Liver (tissue), 9 donors: Measurements from ENCODE around the gene PARP16. TPM values are rescaled to one million over a fixed set of nuclear protein-coding genes. Genes with fewer than 3 reads are reported as not detected.

ENCODE experiments used
- DNase-seq: peaks from one replicate; pipeline ENCODE4 v3.0.0-alpha.2; 2017; ENCODE audit warnings: low spot score
- H3K27ac ChIP-seq, 2 donors: one replicate each; pipeline ENCODE4 v1.7.0; 2013; ENCODE audit warnings: inconsistent platforms in 2 of 2, low read length in 2 of 2, control low read depth in 1 of 2, low read depth in 1 of 2, mild to moderate bottlenecking in 1 of 2
- H3K27me3 ChIP-seq, 4 donors: one replicate each; pipeline versions ENCODE4 v1.6.1 to v1.7.0; 2013; ENCODE audit warnings: low read length in 3 of 4, inconsistent platforms in 1 of 4, mild to moderate bottlenecking in 1 of 4, moderate library complexity in 1 of 4; ENCODE audit not compliant: control insufficient read depth in 4 of 4, insufficient read depth in 4 of 4
- H3K36me3 ChIP-seq, 4 donors: one replicate each; pipeline versions ENCODE4 v1.6.1 to v1.7.0; 2013; ENCODE audit warnings: low read length in 3 of 4, mild to moderate bottlenecking in 3 of 4, low read depth in 1 of 4, moderate library complexity in 1 of 4; ENCODE audit not compliant: control insufficient read depth in 4 of 4, insufficient read depth in 3 of 4
- H3K4me1 ChIP-seq, 4 donors: one replicate each; pipeline versions ENCODE4 v1.6.1 to v1.7.0; 2013; ENCODE audit warnings: low read length in 3 of 4, mild to moderate bottlenecking in 3 of 4, moderate library complexity in 1 of 4; ENCODE audit not compliant: control insufficient read depth in 4 of 4, insufficient read depth in 4 of 4
- H3K4me3 ChIP-seq, 3 donors: one replicate each; pipeline versions ENCODE4 v1.6.1 to v1.7.0; 2013; ENCODE audit warnings: low read length in 3 of 3, control low read depth in 1 of 3, low read depth in 1 of 3, mild to moderate bottlenecking in 1 of 3
- H3K9ac ChIP-seq, 2 donors: one replicate each; pipeline ENCODE4 v1.7.0; 2013; ENCODE audit warnings: low read length in 2 of 2, mild to moderate bottlenecking in 2 of 2, moderate library complexity in 2 of 2, control low read depth in 1 of 2, low read depth in 1 of 2
- H3K9me3 ChIP-seq, 4 donors: one replicate each; pipeline versions ENCODE4 v1.6.1 to v1.7.0; 2013; ENCODE audit warnings: low read length in 3 of 4; ENCODE audit not compliant: control insufficient read depth in 4 of 4
- FOXA1 ChIP-seq: IDR thresholded peaks from 2 replicates; pipeline ENCODE4 v1.6.1; 2016; ENCODE audit warnings: antibody characterized with exemption
- GABPA ChIP-seq, 2 donors: IDR thresholded peaks in 1 of 2; conservative IDR thresholded peaks in 1 of 2; 2 replicates each; pipeline ENCODE4 v1.6.1; 2016; ENCODE audit warnings: antibody characterized with exemption in 2 of 2, mild to moderate bottlenecking in 1 of 2, moderate library complexity in 1 of 2
- HNF4G ChIP-seq: IDR thresholded peaks from 2 replicates; pipeline ENCODE4 v1.6.1; 2016; ENCODE audit warnings: antibody characterized with exemption
- JUND ChIP-seq, 2 donors: IDR thresholded peaks; 2 replicates each; pipeline ENCODE4 v1.6.1; 2016; ENCODE audit warnings: antibody characterized with exemption in 2 of 2
- NR2F2 ChIP-seq: IDR thresholded peaks from 2 replicates; pipeline ENCODE4 v1.6.1; 2016; ENCODE audit warnings: antibody characterized with exemption
- RAD21 ChIP-seq, 2 donors: IDR thresholded peaks; 2 replicates each; pipeline ENCODE4 v1.6.1; 2016; ENCODE audit warnings: antibody characterized with exemption in 2 of 2, mild to moderate bottlenecking in 2 of 2
- RXRA ChIP-seq, 2 donors: IDR thresholded peaks; 2 replicates each; pipeline ENCODE4 v1.6.1; 2017 to 2018; ENCODE audit warnings: antibody characterized with exemption in 2 of 2, mild to moderate bottlenecking in 1 of 2
- TAF1 ChIP-seq: conservative IDR thresholded peaks from 2 replicates; pipeline ENCODE4 v1.6.1; 2016; ENCODE audit warnings: antibody characterized with exemption, mild to moderate bottlenecking
- WGBS: extraction: QIAGEN DNeasy Blood & Tissue Kit; methylation state at CpG from one replicate; pipeline ENCODE4 v1.1.7; 2013; 5-methylcytosine and 5-hydroxymethylcytosine counted together
- polyA plus RNA-seq, 2 donors: library from polyadenylated mRNA; stranded (reverse) in 1 of 2; unstranded in 1 of 2; fragments of 200-250 nt in 1 of 2; fragments of >200 nt in 1 of 2; fragmentation: Nextera tagmentation in 1 of 2; extraction: Ambion mirVana in 1 of 2; gene quantifications; one replicate each; pipeline versions ENCODE4 v1.2.1 to v1.2.3, GENCODE V29; 2013 to 2015
- total RNA-seq, 2 donors: library from RNA; depleted of rRNA; stranded (reverse); fragments of >200 nt; gene quantifications; one replicate each; pipeline ENCODE4 v1.2.3, GENCODE V29; 2014
- TF ChIP-seq, protein P1 (sequence below): IDR thresholded peaks from 2 replicates; pipeline ENCODE4 v1.6.1; 2016; ENCODE audit warnings: antibody characterized with exemption, mild to moderate bottlenecking
- TF ChIP-seq, protein P2 (sequence below): IDR thresholded peaks from 2 replicates; pipeline ENCODE4 v1.6.1; 2016; ENCODE audit warnings: antibody characterized with exemption
- TF ChIP-seq, protein P3 (sequence below): IDR thresholded peaks from 2 replicates; pipeline ENCODE4 v1.6.1; 2016; ENCODE audit warnings: antibody characterized with exemption
- TF ChIP-seq, protein P4 (sequence below): IDR thresholded peaks from 2 replicates; pipeline ENCODE4 v1.6.1; 2016; ENCODE audit warnings: antibody characterized with exemption
- donor health status: healthy.
- donor health status: healthy.
- donor health status: healthy.
- donor health status: healthy.
- donor health status: healthy.

The PARP16 gene
- total and polyA plus RNA-seq, 4 donors, result 4.0 to 6.9 (median 5.7) TPM

DNA sequence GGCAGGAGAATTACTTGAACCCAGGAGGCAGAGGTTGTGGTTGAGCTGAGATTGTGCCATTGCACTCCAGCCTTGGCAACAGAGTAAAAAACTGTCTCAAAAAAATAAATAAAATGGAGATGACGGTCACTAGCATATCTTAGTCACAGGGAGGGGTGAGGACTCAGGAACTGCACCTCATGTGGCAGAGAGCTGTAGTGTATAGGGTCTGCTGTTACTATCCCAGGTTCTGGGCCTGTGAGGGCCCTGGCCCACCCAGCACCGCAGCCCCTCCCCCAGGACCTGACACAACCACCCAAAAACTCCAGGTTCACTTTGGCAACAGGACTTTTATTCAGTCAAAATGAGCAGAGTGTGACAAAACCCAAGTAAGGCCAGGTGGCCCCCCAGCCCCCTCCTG is 40.1 kb upstream of the PARP16 start:
- 80% methylated on average over 2 of the region's 2 CpGs for WGBS
- H3K4me1 ChIP-seq, result no peaks in the 10 kb centered on the region
- H3K36me3 ChIP-seq, result no peaks in the 10 kb centered on the region
- H3K27ac ChIP-seq, result no peak overlapping the region
- DNase-seq, result no peak
- no peak for TF ChIP-seq FOXA1
- no peak for TF ChIP-seq JUND (IDR thresholded peaks at IDR 0.05)
- no peak for TF ChIP-seq TAF1
- no peak for TF ChIP-seq NR2F2
- no peak for TF ChIP-seq GABPA (IDR thresholded peaks at IDR 0.05 in 1 of 2, conservative IDR thresholded peaks at IDR 0.05 in 1 of 2)
- no peak overlapping the region for H3K4me3 ChIP-seq
- H3K9ac ChIP-seq, result no peak overlapping the region
- no peaks in the 10 kb centered on the region for H3K9me3 ChIP-seq
- no peaks in the 10 kb centered on the region for H3K27me3 ChIP-seq

DNA sequence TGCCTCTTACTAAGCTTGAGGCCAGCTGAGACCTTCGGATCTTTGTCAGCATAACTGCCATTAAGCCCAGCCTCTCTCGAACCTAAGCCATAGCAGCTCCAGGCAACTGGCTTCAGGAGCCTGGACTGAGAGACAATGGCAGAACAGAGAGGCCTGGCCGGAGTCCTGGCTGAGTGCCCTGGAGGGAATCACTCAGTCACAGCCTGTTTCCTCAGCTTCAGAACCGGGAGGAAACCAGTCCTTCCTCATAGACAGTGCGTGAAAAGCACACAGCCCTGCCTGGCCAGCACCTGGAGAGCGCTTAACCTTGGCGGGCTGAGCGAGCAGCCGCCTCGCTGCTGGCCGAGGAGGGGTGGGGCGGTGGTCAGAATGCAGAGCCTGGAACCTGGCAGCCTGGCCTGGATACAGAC is 39.4 kb upstream of the PARP16 start:
- Histone ChIP-seq H3K9ac (no peak overlapping the region), H3K4me1 (no peaks in the 10 kb centered on the region), H3K27ac (no peak overlapping the region), H3K9me3 (no peaks in the 10 kb centered on the region), H3K4me3 (no peak overlapping the region), H3K27me3 (no peaks in the 10 kb centered on the region), H3K36me3 (no peaks in the 10 kb centered on the region)
- no peak for DNase-seq
- 60% methylated on average over 12 of the region's 12 CpGs for WGBS
- no peak for TF ChIP-seq JUND (IDR thresholded peaks at IDR 0.05)
- TF ChIP-seq, protein P1, sequence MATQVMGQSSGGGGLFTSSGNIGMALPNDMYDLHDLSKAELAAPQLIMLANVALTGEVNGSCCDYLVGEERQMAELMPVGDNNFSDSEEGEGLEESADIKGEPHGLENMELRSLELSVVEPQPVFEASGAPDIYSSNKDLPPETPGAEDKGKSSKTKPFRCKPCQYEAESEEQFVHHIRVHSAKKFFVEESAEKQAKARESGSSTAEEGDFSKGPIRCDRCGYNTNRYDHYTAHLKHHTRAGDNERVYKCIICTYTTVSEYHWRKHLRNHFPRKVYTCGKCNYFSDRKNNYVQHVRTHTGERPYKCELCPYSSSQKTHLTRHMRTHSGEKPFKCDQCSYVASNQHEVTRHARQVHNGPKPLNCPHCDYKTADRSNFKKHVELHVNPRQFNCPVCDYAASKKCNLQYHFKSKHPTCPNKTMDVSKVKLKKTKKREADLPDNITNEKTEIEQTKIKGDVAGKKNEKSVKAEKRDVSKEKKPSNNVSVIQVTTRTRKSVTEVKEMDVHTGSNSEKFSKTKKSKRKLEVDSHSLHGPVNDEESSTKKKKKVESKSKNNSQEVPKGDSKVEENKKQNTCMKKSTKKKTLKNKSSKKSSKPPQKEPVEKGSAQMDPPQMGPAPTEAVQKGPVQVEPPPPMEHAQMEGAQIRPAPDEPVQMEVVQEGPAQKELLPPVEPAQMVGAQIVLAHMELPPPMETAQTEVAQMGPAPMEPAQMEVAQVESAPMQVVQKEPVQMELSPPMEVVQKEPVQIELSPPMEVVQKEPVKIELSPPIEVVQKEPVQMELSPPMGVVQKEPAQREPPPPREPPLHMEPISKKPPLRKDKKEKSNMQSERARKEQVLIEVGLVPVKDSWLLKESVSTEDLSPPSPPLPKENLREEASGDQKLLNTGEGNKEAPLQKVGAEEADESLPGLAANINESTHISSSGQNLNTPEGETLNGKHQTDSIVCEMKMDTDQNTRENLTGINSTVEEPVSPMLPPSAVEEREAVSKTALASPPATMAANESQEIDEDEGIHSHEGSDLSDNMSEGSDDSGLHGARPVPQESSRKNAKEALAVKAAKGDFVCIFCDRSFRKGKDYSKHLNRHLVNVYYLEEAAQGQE, result no peak
- no peak for TF ChIP-seq HNF4G
- TF ChIP-seq, protein P2, sequence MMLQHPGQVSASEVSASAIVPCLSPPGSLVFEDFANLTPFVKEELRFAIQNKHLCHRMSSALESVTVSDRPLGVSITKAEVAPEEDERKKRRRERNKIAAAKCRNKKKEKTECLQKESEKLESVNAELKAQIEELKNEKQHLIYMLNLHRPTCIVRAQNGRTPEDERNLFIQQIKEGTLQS, result no peak
- TF ChIP-seq RAD21 (IDR thresholded peaks at IDR 0.05), result no peak
- TF ChIP-seq GABPA (IDR thresholded peaks at IDR 0.05 in 1 of 2, conservative IDR thresholded peaks at IDR 0.05 in 1 of 2), result no peak
- TF ChIP-seq TAF1, result no peak
- TF ChIP-seq, protein P3, sequence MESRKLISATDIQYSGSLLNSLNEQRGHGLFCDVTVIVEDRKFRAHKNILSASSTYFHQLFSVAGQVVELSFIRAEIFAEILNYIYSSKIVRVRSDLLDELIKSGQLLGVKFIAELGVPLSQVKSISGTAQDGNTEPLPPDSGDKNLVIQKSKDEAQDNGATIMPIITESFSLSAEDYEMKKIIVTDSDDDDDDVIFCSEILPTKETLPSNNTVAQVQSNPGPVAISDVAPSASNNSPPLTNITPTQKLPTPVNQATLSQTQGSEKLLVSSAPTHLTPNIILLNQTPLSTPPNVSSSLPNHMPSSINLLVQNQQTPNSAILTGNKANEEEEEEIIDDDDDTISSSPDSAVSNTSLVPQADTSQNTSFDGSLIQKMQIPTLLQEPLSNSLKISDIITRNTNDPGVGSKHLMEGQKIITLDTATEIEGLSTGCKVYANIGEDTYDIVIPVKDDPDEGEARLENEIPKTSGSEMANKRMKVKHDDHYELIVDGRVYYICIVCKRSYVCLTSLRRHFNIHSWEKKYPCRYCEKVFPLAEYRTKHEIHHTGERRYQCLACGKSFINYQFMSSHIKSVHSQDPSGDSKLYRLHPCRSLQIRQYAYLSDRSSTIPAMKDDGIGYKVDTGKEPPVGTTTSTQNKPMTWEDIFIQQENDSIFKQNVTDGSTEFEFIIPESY, result no peak

DNA sequence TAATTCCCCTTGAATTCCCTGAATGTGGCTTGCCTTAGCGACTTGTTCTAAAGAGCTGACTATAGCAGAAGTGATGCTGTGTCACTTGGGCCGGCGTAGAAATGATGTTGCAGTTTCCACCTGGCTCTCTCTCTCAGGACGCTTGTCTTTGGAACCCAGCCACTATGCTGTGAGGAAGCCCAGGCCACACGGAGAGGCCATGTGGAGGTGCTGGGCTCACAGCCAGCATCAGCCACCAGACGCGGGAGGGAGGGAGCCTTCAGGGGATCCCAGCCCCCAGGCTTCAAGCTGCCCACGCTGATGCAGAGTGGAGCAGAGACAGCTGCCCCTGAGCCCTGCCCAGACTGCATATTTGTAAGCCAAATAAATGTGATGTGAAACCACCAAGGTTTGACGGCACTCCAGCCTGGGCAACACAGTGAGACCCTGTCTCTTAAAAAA is 36.4 kb upstream of the PARP16 start:
- no peaks in the 10 kb centered on the region for H3K27me3 ChIP-seq
- TF ChIP-seq JUND (IDR thresholded peaks at IDR 0.05) (no peak), RXRA (IDR thresholded peaks at IDR 0.05) (no peak), RAD21 (IDR thresholded peaks at IDR 0.05) (peak in 1 of 2 donors; percentile 17)
- TF ChIP-seq, protein P1, result no peak
- TF ChIP-seq, protein P4, sequence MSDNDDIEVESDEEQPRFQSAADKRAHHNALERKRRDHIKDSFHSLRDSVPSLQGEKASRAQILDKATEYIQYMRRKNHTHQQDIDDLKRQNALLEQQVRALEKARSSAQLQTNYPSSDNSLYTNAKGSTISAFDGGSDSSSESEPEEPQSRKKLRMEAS, result no peak
- no peaks in the 10 kb centered on the region for H3K4me1 ChIP-seq
- H3K4me3 ChIP-seq, result no peak overlapping the region
- no peak overlapping the region for H3K9ac ChIP-seq
- H3K9me3 ChIP-seq, result no peaks in the 10 kb centered on the region
- DNase-seq, result no peak
- H3K27ac ChIP-seq, result no peak overlapping the region
- no peaks in the 10 kb centered on the region for H3K36me3 ChIP-seq
- WGBS, result 19% methylated on average over 9 of the region's 9 CpGs
